Measurements from ENCODE around the gene DHX15.

Gene DHX15

DNA sequence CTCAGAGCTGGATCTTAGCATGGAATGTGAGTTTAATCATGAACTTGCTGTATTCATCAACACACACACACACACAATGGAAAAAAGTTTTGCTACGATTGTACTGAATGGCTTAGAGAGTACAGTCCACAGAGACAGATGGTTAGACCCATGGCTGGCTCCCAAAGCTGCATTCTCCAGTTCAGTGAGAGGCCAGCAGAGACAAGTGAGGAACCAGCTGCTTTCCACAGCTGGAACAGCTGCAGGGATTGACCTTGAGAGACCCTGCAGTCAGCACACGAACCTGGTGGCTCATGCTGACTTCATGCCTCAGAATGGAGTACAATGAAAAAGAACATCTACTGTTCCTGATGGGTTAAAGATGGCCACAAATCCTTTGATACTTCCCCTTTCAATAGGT lies 94.5 kb downstream of the DHX15 start:
- TF ChIP-seq CTCF (IDR thresholded peaks at IDR 0.05): no peak
- Histone ChIP-seq H3K9me3 (ENCODE audit: control insufficient read depth, low read length) (no peaks in the 10 kb centered on the region), H3K4me3 (ENCODE audit: low read depth, low read length) (no peak overlapping the region)

GRCh38 chr4:24488399-24489164 lies 95.8 kb downstream of the DHX15 start:
- Histone ChIP-seq H3K4me1 (no peaks in the 10 kb centered on the region), H3K27ac (no peak overlapping the region), H3K27me3 (ENCODE audit: control insufficient read depth, insufficient read depth, low read length) (no peaks in the 10 kb centered on the region), H2AFZ (no peak overlapping the region), H3K9me3 (ENCODE audit: control insufficient read depth, low read length) (no peaks in the 10 kb centered on the region), H3K9ac (no peak overlapping the region), H3K4me3 (ENCODE audit: low read depth, low read length) (no peak overlapping the region), H3K36me3 (ENCODE audit: control insufficient read depth, insufficient read depth, low read length) (no peaks in the 10 kb centered on the region), H3K4me2 (ENCODE audit: low read length) (no peak overlapping the region), H3K79me2 (no peaks in the 10 kb centered on the region)
- peak; percentile 76 for TF ChIP-seq CTCF (IDR thresholded peaks at IDR 0.05)

More for the DNA sequence above, 94.5 kb downstream of the DHX15 start:
- H3K36me3 ChIP-seq (ENCODE audit: control insufficient read depth, insufficient read depth, low read length): no peaks in the 10 kb centered on the region
- no peak overlapping the region for H3K4me2 ChIP-seq (ENCODE audit: low read length)
- H3K79me2 ChIP-seq: no peaks in the 10 kb centered on the region
- H3K27me3 ChIP-seq (ENCODE audit: control insufficient read depth, insufficient read depth, low read length): no peaks in the 10 kb centered on the region
- no peak overlapping the region for H3K9ac ChIP-seq
- H2AFZ ChIP-seq: no peak overlapping the region
- H3K4me1 ChIP-seq: no peaks in the 10 kb centered on the region
- H3K27ac ChIP-seq: no peak overlapping the region

- Histone ChIP-seq H3K27ac (no peak overlapping the region), H3K4me1 (no peaks in the 10 kb centered on the region), H3K4me2 (ENCODE audit: low read length) (no peak overlapping the region), H2AFZ (no peak overlapping the region), H3K79me2 (no peaks in the 10 kb centered on the region), H3K9me3 (ENCODE audit: control insufficient read depth, low read length) (no peaks in the 10 kb centered on the region), H3K9ac (no peak overlapping the region), H3K4me3 (ENCODE audit: low read depth, low read length) (no peak overlapping the region), H3K27me3 (ENCODE audit: control insufficient read depth, insufficient read depth, low read length) (no peaks in the 10 kb centered on the region), H3K36me3 (ENCODE audit: control insufficient read depth, insufficient read depth, low read length) (no peaks in the 10 kb centered on the region)
- no peak for TF ChIP-seq CTCF (IDR thresholded peaks at IDR 0.05)
These were observed 101.5 kb downstream of the DHX15 start for GRCh38 chr4:24482871-24483270.

DNA sequence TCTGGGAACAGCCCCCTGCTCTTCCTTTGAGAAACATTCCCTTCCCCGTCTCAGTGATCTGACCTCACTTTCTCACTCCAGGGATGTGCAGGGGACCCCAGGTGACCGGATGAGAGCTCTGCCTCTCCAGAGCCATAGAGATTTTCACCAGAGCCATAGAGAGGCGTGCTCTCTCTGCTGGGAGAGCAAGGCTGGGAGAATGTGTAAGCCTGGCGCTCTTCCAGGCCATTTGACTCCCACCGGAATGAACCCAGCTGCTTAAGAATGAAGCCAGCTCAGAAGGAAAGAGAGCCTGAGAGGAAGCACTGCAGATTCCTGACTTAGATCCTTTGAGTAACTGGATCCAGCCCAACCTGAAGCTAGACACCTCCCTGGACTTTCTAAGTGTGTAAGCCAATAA lies 106.4 kb downstream of the DHX15 start:
- Histone ChIP-seq H3K79me2 (no peaks in the 10 kb centered on the region), H3K36me3 (ENCODE audit: control insufficient read depth, insufficient read depth, low read length) (no peaks in the 10 kb centered on the region), H3K9me3 (ENCODE audit: control insufficient read depth, low read length) (no peaks in the 10 kb centered on the region), H3K9ac (no peak overlapping the region), H3K4me1 (no peaks in the 10 kb centered on the region), H3K27ac (no peak overlapping the region), H3K4me3 (ENCODE audit: low read depth, low read length) (no peak overlapping the region), H3K4me2 (ENCODE audit: low read length) (no peak overlapping the region), H3K27me3 (ENCODE audit: control insufficient read depth, insufficient read depth, low read length) (no peaks in the 10 kb centered on the region), H2AFZ (no peak overlapping the region)
- TF ChIP-seq CTCF (IDR thresholded peaks at IDR 0.05): no peak
